ENCODE results near the gene CCDC13. TPM values are rescaled to one million over a fixed set of nuclear protein-coding genes. Genes with fewer than 3 reads are reported as not detected.

The CCDC13 gene
- total RNA-seq, 1 experiment from 2014 or later, result 2.3 TPM

GRCh38 chr3:42729404-42730145, 43.5 kb downstream of the CCDC13 start:
- ChIA-PET POLR2A (no interaction called here), CTCF (no interaction called here), RAD21 (ENCODE audit: low non-redundant PET in 1 of 2, low total read pairs in 2 of 2, uncharacterized antibody in 2 of 2, unreplicated experiment in 2 of 2) (no interaction called here)
- no peak overlapping the region for H3K4me2 ChIP-seq (ENCODE audit: low read length)
- no peaks in the 10 kb centered on the region for H3K4me1 ChIP-seq (ENCODE audit: control insufficient read depth in 1 of 2, insufficient read depth in 2 of 2, low read length in 2 of 2)
- no peak overlapping the region for H3K27ac ChIP-seq (ENCODE audit: low read depth, low read length)
- no peaks in the 10 kb centered on the region for H3K79me2 ChIP-seq (ENCODE audit: insufficient read depth, low read length)
- H3K9me3 ChIP-seq (ENCODE audit: control insufficient read depth in 1 of 2, insufficient read depth in 1 of 2, low read depth in 1 of 2, low read length in 2 of 2), result no peaks in the 10 kb centered on the region; a peak in 1 of 4 replicates
- no peak for DNase-seq (ENCODE audit: low read depth, low spot score)
- no peaks in the 10 kb centered on the region for H4K20me1 ChIP-seq (ENCODE audit: insufficient read depth)
- BruUV-seq (replicated peaks), result no TSS peak
- H3K9me2 ChIP-seq (ENCODE audit: insufficient read depth), result no peaks in the 10 kb centered on the region
- TF ChIP-seq CTCF (IDR thresholded peaks at IDR 0.05 in 2 of 3, conservative IDR thresholded peaks at IDR 0.05 in 1 of 3; ENCODE audit: borderline replicate concordance in 1 of 3, insufficient read depth in 1 of 3, low read depth in 2 of 3, low read length in 2 of 3) (no peak), ZBTB33 (IDR thresholded peaks at IDR 0.05; ENCODE audit: extremely low read depth, insufficient replicate concordance, low read length) (no peak)
- H2AFZ ChIP-seq (ENCODE audit: low read depth, low read length, poor library complexity, severe bottlenecking), result no peak overlapping the region
- no peak overlapping the region for H3K9ac ChIP-seq (ENCODE audit: low read length)
- ATAC-seq, result no peak
- intact Hi-C loops (cut with micrococcal nuclease), result no loop called here
- no peaks in the 10 kb centered on the region for H3K27me3 ChIP-seq (ENCODE audit: insufficient read depth, low read length)
- no peak overlapping the region for H3K4me3 ChIP-seq (replicated peaks in 1 of 2; ENCODE audit: low read depth in 1 of 2, low read length in 2 of 2)
- no peaks in the 10 kb centered on the region for H3K36me3 ChIP-seq (ENCODE audit: control insufficient read depth in 1 of 2, insufficient read depth in 2 of 2, low read length in 2 of 2)

Measured in HCT116 (cell line).